Small intestine (tissue), 7 donors: ENCODE results near the gene IDUA. TPM values are rescaled to one million over a fixed set of nuclear protein-coding genes. Genes with fewer than 3 reads are reported as not detected.

ENCODE experiments used
- DNase-seq, 2 donors: peaks; one replicate each; pipeline versions ENCODE4 v3.0.0 to v3.0.0-alpha.2; 2013
- FAIRE-seq: peaks from 2 replicates; lab custom pipeline; 2012; peaks lifted over from hg19 to GRCh38; lab: Jason Lieb, UNC
- H3K27ac ChIP-seq, 3 donors: one replicate each; pipeline ENCODE4 v1.5.1; 2013; ENCODE audit warnings: low read length in 2 of 3, mild to moderate bottlenecking in 2 of 3, control low read depth in 1 of 3, inconsistent platforms in 1 of 3, low read depth in 1 of 3, moderate library complexity in 1 of 3
- H3K27me3 ChIP-seq, 3 donors: one replicate each; pipeline ENCODE4 v1.6.1; 2013; ENCODE audit warnings: low read length in 3 of 3, inconsistent platforms in 1 of 3; ENCODE audit not compliant: control insufficient read depth in 3 of 3, insufficient read depth in 3 of 3
- H3K36me3 ChIP-seq, 3 donors: one replicate each; pipeline ENCODE4 v1.6.1; 2013; ENCODE audit warnings: low read length in 3 of 3, inconsistent platforms in 1 of 3, low read depth in 1 of 3, mild to moderate bottlenecking in 1 of 3, moderate library complexity in 1 of 3; ENCODE audit not compliant: control insufficient read depth in 3 of 3, insufficient read depth in 2 of 3
- H3K4me1 ChIP-seq, 3 donors: one replicate each; pipeline ENCODE4 v1.6.1; 2013; ENCODE audit warnings: low read length in 2 of 3, inconsistent platforms in 1 of 3, low read depth in 1 of 3, mild to moderate bottlenecking in 1 of 3, moderate library complexity in 1 of 3; ENCODE audit not compliant: control insufficient read depth in 3 of 3, insufficient read depth in 2 of 3
- H3K4me3 ChIP-seq, 3 donors: one replicate each; pipeline ENCODE4 v1.5.1; 2013; ENCODE audit warnings: low read length in 3 of 3, control low read depth in 1 of 3, inconsistent platforms in 1 of 3, low read depth in 1 of 3, mild to moderate bottlenecking in 1 of 3, moderate library complexity in 1 of 3
- H3K9me3 ChIP-seq, 2 donors: one replicate each; pipeline ENCODE4 v1.6.1; 2013; ENCODE audit warnings: low read depth in 1 of 2, low read length in 1 of 2; ENCODE audit not compliant: control insufficient read depth in 2 of 2, insufficient read depth in 1 of 2
- WGBS, 3 donors: extraction: QIAGEN DNeasy Blood & Tissue Kit; methylation state at CpG; one replicate each; pipeline ENCODE4 v1.1.7; 2013; 5-methylcytosine and 5-hydroxymethylcytosine counted together
- polyA plus RNA-seq, 4 donors: library from polyadenylated mRNA; stranded (reverse) in 3 of 4; unstranded in 1 of 4; fragments of 200-250 nt in 3 of 4; fragments of 120-200 nt in 1 of 4; gene quantifications; one replicate each; pipeline versions ENCODE4 v1.2.1 to v1.2.3, GENCODE V29; 2013
- donor health status: healthy with polysubstance abuse.
- donor health status: control.
- donor health status: control.
- donor health status: Bipolar disorder and iron deficiency.
- donor health status: healthy.

The IDUA gene
- polyA plus RNA-seq, 4 donors = 10.8 to 20.9 (median 13.1) TPM

GRCh38 chr4:1036095-1036494 is 49.3 kb downstream of the IDUA start:
- 59 to 84% (median 77%) methylated on average over 11 to 15 of the region's 15 CpGs for WGBS, 3 donors
- Histone ChIP-seq H3K9me3 (no peaks in the 10 kb centered on the region), H3K4me1 (peaks cover 0 to 4% (median 0%) of the 10 kb centered on the region in 3 donors), H3K36me3 (no peaks in the 10 kb centered on the region), H3K27me3 (peaks cover 0 to 13% (median 0%) of the 10 kb centered on the region in 3 donors), H3K27ac (no peak overlapping the region), H3K4me3 (no peak overlapping the region)
- DNase-seq = no peak
- no peak for FAIRE-seq

- H3K36me3 ChIP-seq = no peaks in the 10 kb centered on the region
- no peak for FAIRE-seq
- no peak overlapping the region for H3K4me3 ChIP-seq
- no peak overlapping the region for H3K27ac ChIP-seq
- 88 to 94% (median 89%) methylated on average over 21 to 26 of the region's 26 CpGs for WGBS, 3 donors
- no peaks in the 10 kb centered on the region for H3K9me3 ChIP-seq
- peaks cover 0 to 16% (median 0%) of the 10 kb centered on the region in 3 donors for H3K27me3 ChIP-seq
- no peak for DNase-seq
- peaks cover 0 to 4% (median 0%) of the 10 kb centered on the region in 3 donors for H3K4me1 ChIP-seq
Measured at GRCh38 chr4:1036976-1037810, 50.3 kb downstream of the IDUA start.

- no peak for FAIRE-seq
- 79 to 83% (median 80%) methylated on average over 16 of the region's 16 CpGs for WGBS, 3 donors
- no peak for DNase-seq
- H3K9me3 ChIP-seq = no peaks in the 10 kb centered on the region
- H3K4me3 ChIP-seq = no peak overlapping the region
- no peaks in the 10 kb centered on the region for H3K36me3 ChIP-seq
- peaks cover 0 to 14% (median 0%) of the 10 kb centered on the region in 3 donors for H3K27me3 ChIP-seq
- peaks cover 0 to 4% (median 0%) of the 10 kb centered on the region in 3 donors for H3K4me1 ChIP-seq
- no peak overlapping the region for H3K27ac ChIP-seq
Measured at GRCh38 chr4:1038948-1039492, 52.2 kb downstream of the IDUA start.

GRCh38 chr4:1039493-1040343 is 52.9 kb downstream of the IDUA start:
- DNase-seq (no peak), FAIRE-seq (no peak)
- H3K27me3 ChIP-seq = peaks cover 0 to 21% (median 1%) of the 10 kb centered on the region in 3 donors
- peaks cover 0 to 4% (median 0%) of the 10 kb centered on the region in 3 donors for H3K4me1 ChIP-seq
- no peaks in the 10 kb centered on the region for H3K36me3 ChIP-seq
- H3K9me3 ChIP-seq = no peaks in the 10 kb centered on the region
- 53 to 67% (median 61%) methylated on average over 18 to 20 of the region's 20 CpGs for WGBS, 3 donors
- no peak overlapping the region for H3K27ac ChIP-seq
- no peak overlapping the region for H3K4me3 ChIP-seq

- 79 to 87% (median 81%) methylated on average over 21 of the region's 21 CpGs for WGBS, 3 donors
- no peaks in the 10 kb centered on the region for H3K9me3 ChIP-seq
- peaks cover under 1 to 30% (median 3%) of the 10 kb centered on the region in 3 donors for H3K27me3 ChIP-seq
- H3K4me1 ChIP-seq = peaks cover 0 to 4% (median 0%) of the 10 kb centered on the region in 3 donors
- DNase-seq (no peak), FAIRE-seq (no peak)
- no peaks in the 10 kb centered on the region for H3K36me3 ChIP-seq
- H3K4me3 ChIP-seq = no peak overlapping the region
- H3K27ac ChIP-seq = no peak overlapping the region
Measured at GRCh38 chr4:1040344-1041146, 53.7 kb downstream of the IDUA start.

GRCh38 chr4:1041147-1041935 is 54.5 kb downstream of the IDUA start:
- 27 to 45% (median 38%) methylated on average over 34 to 36 of the region's 36 CpGs for WGBS, 3 donors
- H3K9me3 ChIP-seq = no peaks in the 10 kb centered on the region
- H3K4me3 ChIP-seq = no peak overlapping the region
- FAIRE-seq = no peak
- H3K36me3 ChIP-seq = no peaks in the 10 kb centered on the region
- no peak overlapping the region for H3K27ac ChIP-seq
- H3K4me1 ChIP-seq = peaks cover 0 to 4% (median 0%) of the 10 kb centered on the region in 3 donors
- peaks cover 2 to 31% (median 3%) of the 10 kb centered on the region in 3 donors for H3K27me3 ChIP-seq
- DNase-seq = no peak

GRCh38 chr4:1041936-1042330 is 55.1 kb downstream of the IDUA start:
- no peaks in the 10 kb centered on the region for H3K36me3 ChIP-seq
- H3K27ac ChIP-seq = no peak overlapping the region
- DNase-seq (no peak), FAIRE-seq (no peak)
- 11 to 41% (median 40%) methylated on average over 8 of the region's 8 CpGs for WGBS, 3 donors
- no peaks in the 10 kb centered on the region for H3K9me3 ChIP-seq
- peaks cover 0 to 4% (median under 1%) of the 10 kb centered on the region in 3 donors for H3K4me1 ChIP-seq
- H3K27me3 ChIP-seq = peaks cover 2 to 33% (median 3%) of the 10 kb centered on the region in 3 donors
- no peak overlapping the region for H3K4me3 ChIP-seq
